Endometrial microvascular endothelial cells (primary cell): ENCODE measurements around the gene CRYBA2. TPM values are rescaled to one million over a fixed set of nuclear protein-coding genes. Genes with fewer than 3 reads are reported as not detected.

Experiments
- in situ Hi-C: cut with HindIII; loops from 2 replicates; pipeline ENCODE4 v1.10.0; 2017; ENCODE audit warnings: low sequenced_read_pairs, low pct_unique_long_range_greater_than_20kb; ENCODE audit errors: inconsistent ontology term
- total RNA-seq: library from RNA; depleted of rRNA; stranded (reverse); fragments of >200 nt; gene quantifications from one replicate; pipeline ENCODE4 v1.2.3, GENCODE V29; 2015; ENCODE audit errors: inconsistent ontology term

Gene CRYBA2
- total RNA-seq, 1 donor from 2014 or later: not detected

GRCh38 chr2:219025637-219026585 is 32.7 kb upstream of the CRYBA2 start:
- in situ Hi-C loops: no loop called here

- in situ Hi-C loops: no loop called here
These were observed 30.8 kb upstream of the CRYBA2 start for GRCh38 chr2:219024059-219024458.

GRCh38 chr2:219023045-219023605 is 29.9 kb upstream of the CRYBA2 start:
- in situ Hi-C loops: no loop called here

GRCh38 chr2:219022616-219023015 is 29.4 kb upstream of the CRYBA2 start:
- in situ Hi-C loops: no loop called here

- in situ Hi-C loops: no loop called here
These were observed 28.8 kb upstream of the CRYBA2 start for GRCh38 chr2:219022041-219022440.

GRCh38 chr2:219021591-219021990 is 28.4 kb upstream of the CRYBA2 start:
- in situ Hi-C loops: no loop called here

GRCh38 chr2:219020604-219021365 is 27.6 kb upstream of the CRYBA2 start:
- in situ Hi-C loops: no loop called here

GRCh38 chr2:219019436-219019835 is 26.2 kb upstream of the CRYBA2 start:
- in situ Hi-C loops: no loop called here

DNA sequence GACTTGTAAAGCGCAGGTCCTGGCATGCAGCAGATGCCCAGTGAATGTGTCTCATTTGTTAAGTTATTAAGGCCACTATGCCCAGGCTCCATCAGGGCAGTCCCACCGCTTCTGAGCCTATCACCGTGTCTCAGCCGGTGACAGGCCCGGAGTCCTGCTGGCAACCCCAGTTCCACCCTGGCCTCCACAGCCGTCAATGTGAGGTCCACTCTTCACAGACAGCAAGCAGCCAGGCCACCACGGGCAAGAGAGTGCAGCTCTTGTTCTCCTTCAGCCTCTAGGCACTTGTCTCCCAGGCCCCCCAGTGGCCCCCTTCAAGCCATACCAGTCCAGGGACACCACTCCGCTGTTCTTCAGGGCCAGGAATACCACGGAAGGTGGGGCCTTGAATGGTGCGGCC is 25.5 kb upstream of the CRYBA2 start:
- in situ Hi-C loops: no loop called here

DNA sequence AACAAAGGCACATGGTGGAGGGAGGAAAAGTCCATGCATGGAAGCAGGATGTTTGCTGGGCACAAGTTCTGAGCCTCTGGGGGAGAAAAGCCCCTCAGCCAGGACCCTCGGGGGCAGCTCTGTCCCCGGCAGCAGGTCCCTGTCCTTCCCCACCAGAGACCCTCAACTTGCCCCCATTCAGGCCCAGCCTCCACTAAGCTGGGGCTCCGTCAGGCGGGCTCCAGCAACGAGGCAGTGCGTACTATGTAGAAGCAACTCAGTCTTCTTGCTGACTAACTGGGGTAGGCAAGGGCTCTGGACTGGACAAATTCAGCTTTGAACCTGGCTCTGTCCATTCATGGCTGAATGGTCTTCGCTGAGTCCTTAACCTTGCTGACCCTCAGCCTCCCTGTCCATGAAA is 25.1 kb upstream of the CRYBA2 start:
- in situ Hi-C loops: no loop called here

DNA sequence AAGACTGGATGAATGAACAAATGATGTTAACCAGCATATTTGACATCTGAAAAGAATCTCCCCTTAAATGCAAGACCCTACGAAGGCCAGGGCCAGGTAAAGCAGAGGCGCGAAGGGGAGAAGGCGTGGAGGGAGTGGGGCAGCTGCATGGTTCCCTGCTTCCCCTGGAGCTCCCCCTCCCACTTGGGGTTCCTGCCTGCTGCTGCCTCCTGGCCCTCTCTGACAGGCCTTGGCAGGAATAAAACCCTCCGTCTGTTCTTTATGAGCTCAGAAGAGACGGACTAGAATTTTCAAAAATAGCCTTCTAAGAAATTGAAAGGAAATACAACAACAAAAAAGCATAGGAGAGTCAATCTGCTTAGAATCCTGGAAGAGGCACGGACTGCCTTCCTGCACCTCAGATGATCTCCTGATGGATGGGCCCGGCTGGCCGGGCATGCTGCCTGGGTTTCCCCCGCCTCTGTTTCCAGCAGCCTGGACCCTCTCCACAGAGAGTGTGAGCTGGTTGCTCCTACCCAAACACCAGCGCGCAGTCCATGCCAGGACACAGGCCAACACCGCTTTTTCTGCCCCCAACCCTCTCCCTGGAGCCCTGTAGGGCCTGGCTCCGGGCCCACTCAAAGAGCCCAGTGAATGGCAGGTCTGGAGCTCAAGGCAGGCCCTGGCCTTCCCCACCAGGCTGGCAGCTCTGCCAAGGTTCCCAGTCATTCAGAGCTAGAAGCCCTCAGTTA is 24.1 kb upstream of the CRYBA2 start:
- in situ Hi-C loops: no loop called here

GRCh38 chr2:219016721-219017120 is 23.5 kb upstream of the CRYBA2 start:
- in situ Hi-C loops: no loop called here

DNA sequence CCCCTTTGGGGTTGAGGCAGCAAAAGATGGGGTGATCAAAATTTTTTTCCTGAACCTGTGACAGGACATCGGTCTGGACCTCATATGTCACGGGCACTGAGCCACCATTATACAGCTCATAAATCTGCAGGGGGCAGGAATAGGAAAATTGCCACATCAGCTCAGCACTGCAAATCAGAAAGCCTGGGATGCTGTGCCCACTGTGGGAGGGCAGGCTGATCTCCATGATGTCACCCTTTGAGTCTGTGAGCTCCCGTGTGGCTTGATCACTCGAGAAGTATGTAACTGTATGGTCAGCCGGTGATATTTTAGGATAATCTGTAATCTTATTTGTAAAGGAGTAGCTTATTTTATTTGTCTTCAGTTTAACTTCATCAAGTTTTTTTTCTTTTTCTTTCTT is 17.7 kb upstream of the CRYBA2 start:
- in situ Hi-C loops: no loop called here

DNA sequence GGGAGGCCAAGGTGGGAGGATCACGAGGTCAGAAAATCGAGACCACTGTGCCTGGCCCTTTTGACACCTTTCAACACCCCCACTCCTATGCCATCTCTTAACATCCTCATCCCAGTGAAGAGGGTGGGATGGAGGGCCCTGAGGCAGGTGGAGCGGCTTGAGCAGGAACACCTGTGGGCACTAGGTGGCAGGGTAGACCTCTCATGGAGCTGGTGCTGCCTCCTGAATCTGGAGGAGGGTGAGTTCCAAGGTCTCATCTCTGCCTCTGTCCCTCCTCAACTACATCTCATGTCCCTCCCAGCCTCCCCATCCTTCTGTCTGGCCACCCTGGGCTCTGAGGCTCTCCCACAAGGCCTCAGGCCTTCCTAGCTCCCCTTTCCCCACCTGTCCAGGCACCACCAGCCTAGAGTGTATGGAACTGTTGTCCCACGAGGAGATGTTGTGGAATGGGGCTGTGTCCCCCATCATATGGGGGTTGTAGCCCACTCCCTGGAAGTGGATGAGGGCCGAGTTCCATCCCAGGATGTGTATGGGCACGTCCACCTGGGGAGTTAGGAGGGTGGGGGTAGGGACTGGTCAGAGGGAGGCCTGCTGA is 17.0 kb upstream of the CRYBA2 start:
- in situ Hi-C loops: no loop called here

- in situ Hi-C loops: no loop called here
These were observed 16.1 kb upstream of the CRYBA2 start for GRCh38 chr2:219009294-219009693.

GRCh38 chr2:219003979-219004378 is 10.8 kb upstream of the CRYBA2 start:
- in situ Hi-C loops: no loop called here

DNA sequence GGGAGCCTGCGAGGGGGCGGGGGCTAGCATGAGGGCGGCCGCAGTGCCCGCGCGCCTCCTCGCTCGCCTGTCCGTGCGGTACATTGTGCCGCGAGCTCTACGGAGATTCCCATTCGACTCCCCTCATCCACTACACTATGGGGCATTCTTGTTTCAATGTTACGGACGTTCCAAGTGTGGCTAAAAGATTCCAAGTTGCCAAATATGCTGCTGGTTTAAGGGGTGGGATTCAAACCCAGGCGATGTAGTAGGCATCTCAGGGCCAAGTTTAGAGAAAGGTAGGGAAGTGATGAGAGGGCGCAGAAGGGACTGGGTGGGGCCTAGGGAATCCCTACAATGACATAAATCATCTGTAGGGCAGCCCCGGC is 10.0 kb upstream of the CRYBA2 start:
- in situ Hi-C loops: no loop called here

GRCh38 chr2:219002395-219003266 is 9.4 kb upstream of the CRYBA2 start:
- in situ Hi-C loops: no loop called here
